GM18498 (cell line): ENCODE data around the gene CBX2.

Source experiments
- ATAC-seq: cut with Tn5 transposase; IDR thresholded peaks from one replicate; pipeline ENCODE4 v1.9.1; 2021; ENCODE audit warnings: mild to moderate bottlenecking, moderate library complexity; ENCODE audit not compliant: unreplicated experiment

CBX2 gene

DNA sequence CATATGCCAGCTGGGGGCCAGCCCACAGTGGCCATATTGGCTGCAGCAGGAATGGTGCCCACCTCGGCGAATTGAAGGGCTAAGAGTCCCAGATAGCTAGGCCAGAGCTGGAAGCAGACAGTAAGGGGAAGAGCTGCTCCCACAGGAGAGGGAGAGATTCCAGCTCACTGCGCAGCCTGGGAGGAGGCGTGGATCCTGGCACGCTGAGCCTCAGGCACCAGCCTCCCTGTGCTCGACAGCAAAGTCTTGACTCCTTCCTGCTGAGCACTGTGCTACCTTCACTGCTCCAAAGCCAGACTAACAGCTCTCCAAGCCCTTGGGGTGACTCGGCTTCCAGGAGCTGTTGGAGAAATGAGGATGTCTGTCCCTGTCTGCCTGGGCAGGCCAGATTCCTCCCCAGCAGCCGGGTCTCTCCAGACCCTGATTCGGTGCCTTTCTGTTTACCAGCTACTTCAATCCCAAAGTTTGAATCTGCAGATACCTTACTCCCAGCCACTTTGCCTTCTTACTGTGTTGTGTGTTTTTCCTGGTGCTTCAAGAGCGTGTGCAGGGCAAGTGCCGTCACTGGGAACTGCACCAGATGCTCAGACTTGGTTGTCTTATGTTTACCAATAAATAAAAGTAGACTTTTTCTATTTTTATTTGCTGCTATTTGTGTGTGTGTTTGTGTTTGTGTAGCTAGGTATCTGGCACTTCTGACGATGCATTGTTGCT lies 9.1 kb downstream of the CBX2 start:
- no peak for ATAC-seq

DNA sequence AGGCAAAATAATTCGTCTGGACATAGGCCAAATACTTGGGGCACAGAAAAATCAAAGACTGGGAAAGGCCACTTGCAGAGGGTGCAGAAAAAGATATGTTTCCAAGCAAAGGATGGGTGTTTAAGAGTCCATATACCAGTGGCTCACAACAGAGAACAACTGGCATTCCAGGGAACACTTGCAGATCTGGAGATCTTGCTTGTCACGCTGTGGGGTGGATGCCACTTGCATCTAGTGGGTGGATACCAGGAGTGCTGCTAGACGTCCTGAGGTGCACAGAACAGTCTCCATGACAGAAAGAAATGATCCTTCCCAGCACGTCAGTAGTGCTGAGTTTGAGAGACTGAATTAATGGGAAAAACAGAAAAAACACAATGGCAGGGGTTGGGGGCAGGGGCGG lies 10.5 kb downstream of the CBX2 start:
- ATAC-seq, result no peak

DNA sequence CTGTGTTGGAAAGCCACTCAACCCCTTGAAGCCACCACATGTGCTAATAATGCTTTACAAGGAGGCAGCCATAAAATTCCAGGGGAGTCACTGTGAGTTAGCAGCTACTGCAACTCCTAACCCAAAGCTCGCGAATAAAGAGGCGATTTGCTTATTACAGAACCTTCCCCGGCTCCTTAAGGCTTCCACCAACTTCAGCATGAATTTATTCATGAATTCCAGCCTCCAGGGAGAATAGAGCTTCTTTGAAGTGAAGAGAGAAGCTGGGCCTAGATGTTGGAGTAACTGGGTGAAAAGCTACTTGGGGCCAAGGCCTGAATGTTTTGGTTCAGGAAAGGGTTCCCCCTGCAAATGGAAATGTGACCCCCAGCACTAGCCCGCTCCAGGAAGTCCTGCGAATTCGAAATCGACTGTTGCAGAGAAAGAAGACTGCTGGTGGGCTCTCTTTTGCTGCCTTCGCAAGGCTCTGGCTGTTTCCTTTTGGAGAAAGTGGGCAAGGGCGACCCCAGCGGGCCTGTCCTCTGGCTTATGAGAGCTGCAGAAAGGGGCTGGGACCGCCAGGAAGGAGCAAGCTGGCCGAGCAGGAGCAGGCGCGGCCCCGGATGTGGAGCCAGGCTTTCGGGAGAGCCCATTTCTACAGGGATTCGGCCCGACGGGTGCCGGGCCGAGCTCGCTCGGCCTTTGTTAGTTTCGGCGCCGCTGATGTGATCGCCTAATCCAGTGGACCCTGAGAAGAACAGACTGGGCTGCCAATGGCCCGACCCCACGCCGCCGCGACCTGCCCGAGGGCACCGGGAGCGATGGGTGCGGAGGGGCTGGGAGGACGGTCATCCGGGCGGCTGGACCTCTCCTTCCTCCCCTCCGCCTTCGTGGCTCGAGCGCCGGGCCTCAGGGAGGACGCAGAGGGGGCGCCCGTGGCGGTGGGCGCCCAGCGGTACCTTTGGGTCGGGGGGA lies 11.3 kb downstream of the CBX2 start:
- ATAC-seq, result no peak

DNA sequence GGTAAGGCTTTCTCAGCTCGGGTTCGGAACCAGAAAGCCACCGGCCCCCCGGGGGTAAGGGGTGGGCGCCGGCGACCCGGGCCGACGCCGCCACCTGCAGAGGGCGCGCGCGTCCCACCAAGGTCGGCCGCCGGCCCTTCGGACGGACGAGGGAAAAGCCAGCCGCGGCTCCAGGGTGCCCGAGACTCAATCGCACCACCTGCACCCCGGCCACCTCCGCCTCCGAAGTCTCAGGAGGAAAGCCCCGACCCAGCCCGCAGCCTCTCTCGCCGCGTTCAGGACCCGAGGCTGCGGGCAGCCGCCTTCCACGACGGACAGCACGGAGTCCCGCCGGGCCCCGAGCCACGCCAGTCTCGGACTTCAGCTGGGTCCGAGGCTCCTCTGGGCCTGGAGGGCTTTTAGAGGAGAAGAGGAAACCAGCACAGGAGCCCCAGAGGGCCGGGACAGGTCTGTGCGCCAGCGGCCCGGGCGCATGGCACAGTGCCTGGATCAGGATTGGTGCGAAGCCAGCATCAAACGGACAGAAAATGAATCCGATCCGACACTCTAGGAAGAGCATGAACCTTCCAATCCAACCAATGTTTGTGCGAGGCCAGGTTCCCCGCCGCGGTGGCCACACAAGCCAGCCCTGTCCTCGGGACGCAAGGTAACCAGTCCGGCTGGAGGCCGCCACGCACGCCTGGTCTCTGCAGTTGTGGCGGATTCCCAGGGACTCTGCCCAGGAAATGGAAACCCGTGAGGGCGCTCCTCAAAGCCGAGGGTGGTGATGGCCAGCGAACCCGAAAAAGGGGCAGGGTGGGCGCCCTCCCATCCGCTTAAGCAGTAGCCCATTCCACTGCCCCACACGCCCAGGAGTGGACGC lies 12.2 kb downstream of the CBX2 start:
- ATAC-seq, result no peak

DNA sequence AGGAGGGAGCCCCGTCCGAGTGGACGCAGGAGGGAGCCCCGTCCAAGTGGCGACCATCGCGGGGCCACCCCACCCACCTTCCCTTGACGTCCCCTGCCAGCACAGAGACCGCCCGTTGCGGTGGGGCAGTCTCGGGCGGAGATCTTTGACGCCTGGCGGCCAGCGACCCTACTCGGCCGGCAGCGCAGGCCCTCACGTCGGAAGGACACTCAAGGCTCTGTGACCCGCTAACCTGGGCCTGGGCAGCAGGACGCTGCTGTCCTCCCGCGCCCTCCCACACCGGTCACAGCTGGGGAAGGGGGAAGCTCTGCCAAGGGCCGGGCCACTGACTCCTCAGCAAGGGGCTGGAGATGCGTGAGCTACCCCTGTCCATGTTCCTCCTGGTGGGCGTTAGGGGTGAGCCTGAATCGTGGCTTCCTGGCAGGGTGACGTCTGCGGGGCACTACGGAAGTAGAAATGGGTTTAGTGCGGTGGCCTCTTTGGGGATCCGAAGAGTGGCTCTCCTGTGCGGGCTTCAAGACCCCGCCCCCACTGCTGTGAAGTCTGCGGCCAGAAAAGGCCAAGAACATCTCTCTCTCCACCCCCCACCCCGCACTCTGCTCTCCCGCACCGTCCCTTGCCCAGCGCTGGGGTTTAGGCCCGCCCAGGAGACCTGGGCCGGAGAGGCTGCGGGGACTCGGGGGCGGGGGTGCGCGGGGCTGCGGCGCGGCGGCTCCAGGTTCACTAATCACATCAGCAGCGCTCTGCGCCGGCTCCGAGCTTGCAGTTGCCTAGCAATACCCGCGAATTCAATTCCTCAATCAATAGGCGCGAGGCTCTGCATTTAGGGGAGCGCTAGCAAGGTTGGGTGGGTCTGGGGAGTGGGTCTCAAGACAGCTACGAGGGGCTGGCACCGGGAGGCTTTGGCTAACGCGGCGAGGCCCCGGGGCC lies 13.1 kb downstream of the CBX2 start:
- no peak for ATAC-seq

DNA sequence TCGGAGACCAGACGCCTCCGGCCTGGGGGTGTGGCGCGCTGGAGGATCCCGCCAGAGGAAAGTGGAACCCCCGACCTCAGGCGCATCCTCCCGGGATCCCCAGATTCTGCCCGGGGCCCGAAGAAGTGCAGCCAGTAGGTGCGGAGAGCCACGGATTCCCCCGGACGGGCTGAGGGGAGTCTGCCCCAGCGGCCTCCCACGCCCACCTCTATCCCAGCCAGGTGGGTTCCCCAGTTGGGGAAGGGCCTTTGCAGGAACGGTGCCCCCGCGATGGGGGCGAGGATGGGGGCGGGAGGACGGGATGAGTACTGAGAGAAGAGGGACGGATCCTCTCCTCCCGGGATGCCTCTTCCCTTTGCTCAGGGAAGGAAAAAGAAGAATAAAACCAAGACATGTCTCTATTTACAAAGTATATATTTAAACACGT lies 13.8 kb downstream of the CBX2 start:
- no peak for ATAC-seq

DNA sequence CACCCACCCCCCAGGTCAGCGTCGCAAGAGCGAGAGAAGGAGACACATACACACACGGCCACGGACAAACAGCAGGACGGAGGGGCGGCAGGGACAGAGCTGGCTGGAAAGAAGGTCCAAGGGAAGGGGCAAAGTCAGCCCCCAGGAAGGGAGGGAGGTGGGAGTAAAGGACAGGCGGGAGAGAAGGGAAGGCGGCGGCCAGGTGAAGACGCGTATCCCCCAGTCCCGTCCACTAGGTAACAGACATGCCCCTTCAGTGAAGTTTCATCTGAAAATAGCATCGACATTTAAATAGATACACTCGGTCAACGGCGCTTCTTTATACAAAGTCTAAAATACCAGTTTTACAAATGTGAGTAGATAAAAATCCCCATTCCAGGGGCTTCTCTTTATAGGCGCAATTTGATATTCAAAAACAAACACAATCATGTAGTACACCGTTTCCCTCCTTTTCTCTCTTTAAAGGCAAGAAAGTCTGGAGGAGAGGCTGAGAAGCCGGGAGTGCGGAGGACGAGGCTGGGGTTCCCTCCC lies 14.5 kb downstream of the CBX2 start:
- ATAC-seq, result no peak

DNA sequence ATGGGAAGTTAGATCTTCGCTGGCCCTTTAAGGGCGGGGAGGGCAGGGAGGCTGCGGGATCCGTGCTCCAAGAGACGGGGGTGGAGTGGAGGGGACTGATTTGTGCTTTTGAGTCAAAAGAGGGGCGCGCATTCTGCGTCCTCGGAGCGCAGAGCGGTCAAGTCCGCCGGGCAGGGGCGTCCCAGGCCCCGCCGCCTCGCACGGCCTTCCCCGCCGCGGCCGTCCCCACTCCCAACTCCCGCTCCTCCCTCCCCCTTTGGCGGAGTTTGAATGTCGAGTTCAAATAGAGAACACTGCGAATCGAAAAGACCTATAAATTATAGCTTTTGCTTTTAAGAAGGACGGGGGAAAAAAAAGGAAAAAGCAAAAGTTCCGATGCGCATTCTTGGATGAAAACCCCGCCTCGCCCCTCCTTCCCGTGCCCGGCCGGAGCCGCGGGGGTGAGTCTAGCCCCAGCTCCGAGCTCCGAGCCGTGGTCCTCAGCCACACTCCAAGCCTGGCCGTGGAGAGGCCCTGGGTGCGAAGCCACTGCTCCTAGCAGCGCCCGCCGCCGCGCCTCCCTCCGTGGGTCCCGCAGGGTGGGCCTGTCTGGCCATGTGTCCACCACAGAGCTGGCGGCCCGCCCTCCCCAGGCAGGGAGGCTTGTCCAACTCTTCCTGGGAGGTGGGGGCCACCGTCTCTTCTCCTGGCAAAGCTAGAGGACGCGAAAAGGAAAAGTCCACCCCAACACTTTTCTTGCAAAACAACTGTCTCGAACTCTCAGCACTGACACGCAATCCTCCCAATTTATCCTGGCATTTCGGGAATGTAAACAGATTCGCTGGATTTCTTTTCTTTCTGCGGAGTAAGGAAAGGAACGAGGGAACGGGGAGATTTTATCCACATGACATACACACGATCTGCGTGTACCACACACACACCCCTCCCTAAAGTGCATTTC lies 15.3 kb downstream of the CBX2 start:
- no peak for ATAC-seq

DNA sequence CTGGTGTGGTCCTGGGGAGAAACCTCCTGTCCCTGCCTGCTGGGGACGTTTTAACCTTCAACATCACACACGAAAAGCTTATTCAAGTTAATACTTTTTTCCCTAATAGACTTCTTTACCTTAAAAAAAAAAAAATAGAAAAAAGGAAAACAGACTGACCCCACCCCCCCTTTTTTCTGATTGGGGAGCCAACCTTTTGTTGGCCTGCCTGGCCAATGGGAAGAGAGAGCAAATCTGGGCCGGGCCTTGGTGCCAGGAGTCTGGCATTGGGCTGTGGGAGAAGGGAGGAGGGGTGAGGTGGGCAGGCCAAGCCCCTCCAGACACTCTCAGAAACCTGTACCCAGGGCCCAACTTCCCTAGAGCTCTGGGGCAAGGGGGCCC lies 16.0 kb downstream of the CBX2 start:
- ATAC-seq, result no peak

DNA sequence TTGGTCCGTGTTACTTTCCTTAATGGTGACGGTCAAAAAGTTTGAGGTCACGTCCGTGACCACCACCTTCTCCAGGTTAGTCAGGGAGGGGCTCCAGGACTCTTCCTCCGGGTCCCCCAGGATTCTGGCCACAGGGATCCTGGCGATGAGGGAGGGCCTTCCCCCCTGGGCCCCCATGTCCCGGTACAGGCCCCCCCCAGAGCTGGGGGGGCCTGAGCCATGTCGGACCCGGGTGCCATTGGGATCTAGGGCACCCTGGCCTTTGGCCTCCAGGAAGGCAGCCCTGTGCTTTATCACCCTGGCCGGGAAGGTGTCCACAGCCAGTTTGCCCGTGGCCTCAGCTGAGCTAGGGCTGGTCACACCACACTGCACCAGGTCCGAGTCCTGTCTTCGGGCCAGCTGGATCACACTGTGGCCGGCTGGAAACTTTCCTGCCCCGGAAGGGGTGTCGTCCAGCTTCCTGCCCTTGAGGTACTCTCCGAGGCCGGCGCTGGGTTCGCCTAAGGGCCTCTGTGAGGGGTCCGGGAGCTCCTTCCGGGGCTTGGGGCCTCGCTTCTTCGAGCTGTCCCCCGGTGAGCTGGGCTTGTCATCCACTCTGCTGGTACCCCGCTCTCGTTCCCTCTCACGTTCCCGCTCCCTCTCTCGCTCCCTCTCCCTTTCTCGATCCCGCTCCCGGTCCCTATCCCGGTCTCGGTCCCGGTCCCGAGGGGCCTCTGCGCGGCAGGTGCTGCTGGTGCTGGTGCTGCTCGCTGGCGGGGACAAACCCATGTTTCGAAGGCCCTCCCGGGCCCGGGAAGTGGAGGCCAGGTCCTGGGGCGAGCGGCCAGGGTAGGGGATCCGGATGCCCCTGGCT lies 16.9 kb downstream of the CBX2 start:
- no peak for ATAC-seq

DNA sequence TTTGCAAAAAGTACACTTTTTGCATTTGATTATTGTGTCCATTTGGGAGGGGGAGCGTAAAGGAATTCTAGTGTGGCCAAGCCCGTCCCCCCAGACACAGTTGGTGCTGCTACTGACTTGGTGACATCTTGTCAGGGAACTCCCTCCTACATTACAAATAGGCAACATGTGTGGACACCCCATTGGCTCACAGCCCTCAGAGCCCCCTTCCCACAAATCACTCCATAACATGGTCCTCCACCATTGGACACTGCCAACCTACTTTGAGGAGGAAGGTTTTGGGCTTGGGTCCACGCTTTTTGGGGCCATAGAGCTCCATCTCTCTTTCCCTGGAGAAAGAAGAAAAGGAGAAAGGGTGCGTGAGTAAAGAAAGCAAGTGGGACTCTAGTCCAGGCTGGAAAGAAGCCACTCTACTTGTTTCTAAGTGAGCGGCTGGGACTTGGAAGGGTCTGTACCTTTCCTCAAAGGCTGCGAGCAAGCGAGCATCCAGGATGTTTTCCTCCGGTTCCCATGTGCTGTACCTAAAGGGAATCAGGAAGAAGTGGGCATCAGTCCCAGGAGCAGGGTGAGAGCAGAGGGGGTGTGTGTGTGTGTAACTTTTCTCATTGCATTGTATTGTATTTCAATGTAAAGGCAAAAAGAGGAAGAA lies 18.0 kb downstream of the CBX2 start:
- no peak for ATAC-seq

DNA sequence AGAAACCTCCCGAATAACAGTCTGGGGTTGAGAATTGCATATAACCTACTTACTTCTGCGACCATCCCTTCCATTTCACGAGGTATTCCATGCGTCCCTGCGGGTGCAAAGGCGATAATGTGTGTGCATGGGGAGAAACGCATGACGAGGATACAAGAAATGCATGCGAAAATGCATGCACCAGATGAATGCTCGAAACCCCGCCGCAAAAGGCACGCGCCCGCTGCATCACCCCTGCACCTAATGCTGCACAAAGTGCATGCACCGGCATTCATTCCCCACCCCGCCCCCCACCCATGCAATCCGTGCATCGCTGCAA lies 18.5 kb downstream of the CBX2 start:
- no peak for ATAC-seq

DNA sequence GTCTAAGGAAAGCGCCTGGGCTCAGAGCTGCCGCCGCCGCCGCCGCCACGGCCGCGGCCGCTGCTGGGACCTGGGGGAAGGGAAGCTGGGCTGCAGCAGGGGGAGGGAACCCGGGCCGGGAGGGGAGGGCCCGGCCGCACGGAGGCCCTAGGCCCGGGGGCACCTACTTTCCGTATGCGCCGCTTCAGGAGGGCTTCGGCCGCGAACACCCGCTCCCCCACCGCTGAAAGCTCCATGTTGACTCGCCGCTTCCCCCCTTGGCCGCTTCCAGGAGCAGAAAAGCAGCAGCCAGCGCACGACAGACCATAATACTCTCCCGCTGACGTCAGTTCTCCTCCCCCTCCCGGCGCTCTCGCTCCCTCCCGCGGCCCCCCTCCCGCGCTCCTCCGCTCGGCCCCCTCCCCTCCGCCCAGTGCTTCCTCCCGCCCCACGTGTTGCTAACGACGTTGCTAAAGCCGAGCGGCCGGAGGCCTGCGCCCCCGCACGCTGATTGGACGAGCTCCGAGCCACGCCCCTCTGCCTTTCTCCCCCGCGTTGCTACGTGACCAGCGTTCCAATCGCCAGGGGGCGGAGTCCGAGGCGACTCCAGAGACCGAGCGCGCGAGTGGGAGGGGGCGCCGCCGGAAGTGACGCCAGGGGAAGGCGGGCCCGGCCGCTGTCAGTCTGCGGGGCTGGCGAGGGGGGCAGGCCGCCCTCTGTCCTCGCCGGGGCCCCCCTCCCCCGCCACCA lies 19.0 kb downstream of the CBX2 start, which contains the start of gene CBX8:
Gene CBX8 (minus strand): TSS at position 315 of the 729 bp plus-strand sequence. CDS start 79 bp downstream, at position 236.
- peak; percentile 85 for ATAC-seq

DNA sequence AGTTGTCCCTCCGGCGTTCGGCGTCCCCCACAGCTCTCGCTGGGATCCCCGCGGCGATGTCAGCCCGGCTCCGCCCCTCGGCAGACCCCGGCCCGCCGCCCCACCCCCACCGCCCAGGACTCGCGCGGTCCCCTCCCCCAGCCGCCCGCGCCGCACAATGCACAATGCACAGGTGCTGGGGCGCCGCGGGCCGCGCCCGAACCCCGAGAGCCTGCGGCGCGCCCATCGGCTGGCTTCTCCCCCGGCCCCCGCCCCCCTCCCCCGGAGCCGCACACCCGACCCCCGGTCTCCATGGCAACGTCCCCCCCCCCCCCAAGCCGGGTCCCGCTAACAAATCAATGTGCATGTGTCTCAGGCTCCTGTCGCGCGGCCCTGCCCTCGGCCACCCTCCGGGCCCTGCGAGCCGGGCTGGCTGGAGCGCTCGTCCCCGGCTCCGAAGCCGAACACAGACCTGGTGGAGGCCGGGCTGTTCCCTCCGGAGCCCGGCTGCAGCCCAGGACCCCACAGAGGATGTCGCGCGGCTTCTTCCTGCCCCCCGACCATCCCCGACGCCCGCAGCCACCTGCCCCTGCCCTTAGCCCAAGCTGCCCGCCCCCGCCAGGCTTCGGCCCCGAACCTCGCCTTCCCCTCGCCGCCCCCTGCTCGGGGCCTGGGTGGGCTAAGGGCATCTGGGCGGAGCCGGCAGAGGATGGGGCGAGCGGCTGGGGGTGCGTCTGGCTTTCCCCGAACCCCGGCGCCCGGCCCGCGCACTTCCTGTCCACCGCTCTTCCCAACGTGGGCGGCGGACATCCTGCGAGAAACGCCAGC lies 19.7 kb downstream of the CBX2 start:
- peak; percentile 14 for ATAC-seq

DNA sequence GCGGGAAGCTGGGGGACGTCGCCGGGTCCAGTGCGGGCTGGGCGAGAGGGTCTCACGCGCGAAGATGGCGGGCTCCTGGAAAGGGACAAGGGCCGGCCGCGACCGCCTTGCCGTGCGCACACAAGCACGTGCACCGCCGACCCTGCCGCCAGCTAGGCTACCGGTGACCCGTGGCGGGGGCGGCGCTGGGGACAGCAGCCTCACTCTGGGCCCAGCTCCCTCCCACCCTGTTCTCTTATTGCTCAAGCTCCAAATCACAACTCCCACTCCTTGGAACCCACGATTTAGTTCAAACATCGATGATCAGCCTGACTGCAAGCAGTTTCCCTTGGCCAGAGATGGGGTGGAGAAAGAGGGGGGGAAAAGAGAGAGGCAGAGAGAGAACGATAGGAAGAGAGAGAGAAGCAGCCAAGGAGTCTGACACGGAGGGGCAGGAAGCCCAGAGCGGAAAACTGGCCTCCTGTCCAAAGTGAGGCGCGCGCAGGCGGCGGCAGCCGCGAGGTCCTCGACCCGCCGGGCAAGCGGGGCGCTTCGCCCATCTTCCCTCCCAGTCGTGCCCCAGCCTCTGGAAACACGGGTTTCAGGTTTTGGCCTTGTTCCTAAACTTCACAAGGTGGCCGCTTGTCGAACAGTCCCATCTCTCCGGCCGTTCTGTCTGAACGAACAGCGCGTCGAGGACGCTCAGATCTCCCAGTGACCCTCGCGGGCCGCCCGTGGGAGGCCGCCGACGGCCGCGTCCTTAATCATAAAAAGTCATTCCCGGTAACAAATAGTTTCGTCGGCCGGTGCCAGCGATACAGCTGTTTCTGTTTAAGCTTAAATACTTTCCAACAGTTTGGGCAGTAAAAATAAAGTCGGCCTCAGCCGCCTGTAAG lies 20.6 kb downstream of the CBX2 start:
- ATAC-seq, result no peak
